SU-DHL-6 (cell line): ENCODE data around the gene TMEM14C.

ENCODE experiments used
- H2AFZ ChIP-seq: fragments of 200-600 bp; sonication (generic); 2 replicates; pipeline ENCODE4 v1.6.1; 2014; ENCODE audit warnings: low read depth, mild to moderate bottlenecking, moderate library complexity, mixed read lengths, antibody characterized with exemption, low read length; ENCODE audit not compliant: severe bottlenecking
- H3F3A ChIP-seq: fragments of 200-600 bp; shearing (Covaris generic); 2 replicates; pipeline ENCODE4 v1.6.0; 2016; ENCODE audit warnings: antibody characterized with exemption, mild to moderate bottlenecking; ENCODE audit not compliant: insufficient read depth
- H3K27ac ChIP-seq: fragments of 200-600 bp; sonication (generic); 2 replicates; pipeline ENCODE4 v1.5.1; 2016; ENCODE audit warnings: low read depth, mild to moderate bottlenecking, low read length, moderate library complexity, mixed read lengths
- H3K27me3 ChIP-seq: fragments of 200-600 bp; sonication (generic), shearing (Covaris generic); 2 replicates; pipeline ENCODE4 v1.6.0; 2014; ENCODE audit warnings: mild to moderate bottlenecking, low read length
- H3K36me3 ChIP-seq: fragments of 200-600 bp; sonication (generic); 2 replicates; pipeline ENCODE4 v1.6.1; 2014; ENCODE audit warnings: mild to moderate bottlenecking, low read length, mixed read lengths
- H3K4me2 ChIP-seq: fragments of 300-600, 200-600 bp; shearing (Covaris generic), sonication (generic); 2 replicates; pipeline ENCODE4 v1.6.0; 2014; ENCODE audit warnings: low read length, low read depth, mild to moderate bottlenecking; ENCODE audit not compliant: poor library complexity, severe bottlenecking
- H3K4me3 ChIP-seq: fragments of 200-600 bp; sonication (generic); 2 replicates; pipeline ENCODE4 v1.5.1; 2014; ENCODE audit warnings: antibody characterized with exemption, low read length, mild to moderate bottlenecking, mixed read lengths; ENCODE audit not compliant: insufficient read depth, poor library complexity, severe bottlenecking
- H3K79me2 ChIP-seq: fragments of 200-600 bp; sonication (generic); 2 replicates; pipeline ENCODE4 v1.6.1; 2014; ENCODE audit warnings: mild to moderate bottlenecking, low read length, moderate library complexity; ENCODE audit not compliant: insufficient read depth
- H3K9ac ChIP-seq: fragments of 200-600 bp; sonication (generic); 2 replicates; pipeline ENCODE4 v1.7.0; 2014; ENCODE audit warnings: mild to moderate bottlenecking, low read length
- H3K9me2 ChIP-seq: fragments of 200-600 bp; sonication (generic); replicated peaks from 2 replicates; pipeline ENCODE4 v1.6.1; 2014; ENCODE audit warnings: low read length; ENCODE audit not compliant: insufficient read depth
- H3K9me3 ChIP-seq: fragments of 200-600 bp; sonication (generic); 2 replicates; pipeline ENCODE4 v1.6.1; 2014; ENCODE audit warnings: low read length, mixed read lengths; ENCODE audit not compliant: insufficient read depth
- H4K20me1 ChIP-seq: fragments of 200-600 bp; sonication (generic); 2 replicates; pipeline ENCODE4 v1.6.1; 2014; ENCODE audit warnings: low read depth, mild to moderate bottlenecking, antibody characterized with exemption, low read length, moderate library complexity, mixed read lengths
- CTCF ChIP-seq: fragments of 200-600 bp; sonication (generic); IDR thresholded peaks from one replicate; pipeline ENCODE4 v1.5.1; 2017; ENCODE audit warnings: antibody characterized with exemption, mild to moderate bottlenecking, low read length, moderate library complexity; ENCODE audit not compliant: insufficient read depth, poor library complexity, severe bottlenecking
- EZH2phosphoT487 ChIP-seq: fragments of 200-600 bp; sonication (generic), shearing (Covaris generic); conservative IDR thresholded peaks from 2 replicates; pipeline ENCODE4 v1.6.1; 2018; ENCODE audit warnings: mild to moderate bottlenecking, antibody characterized with exemption, low read length, moderate library complexity, mixed read lengths

Gene TMEM14C

DNA sequence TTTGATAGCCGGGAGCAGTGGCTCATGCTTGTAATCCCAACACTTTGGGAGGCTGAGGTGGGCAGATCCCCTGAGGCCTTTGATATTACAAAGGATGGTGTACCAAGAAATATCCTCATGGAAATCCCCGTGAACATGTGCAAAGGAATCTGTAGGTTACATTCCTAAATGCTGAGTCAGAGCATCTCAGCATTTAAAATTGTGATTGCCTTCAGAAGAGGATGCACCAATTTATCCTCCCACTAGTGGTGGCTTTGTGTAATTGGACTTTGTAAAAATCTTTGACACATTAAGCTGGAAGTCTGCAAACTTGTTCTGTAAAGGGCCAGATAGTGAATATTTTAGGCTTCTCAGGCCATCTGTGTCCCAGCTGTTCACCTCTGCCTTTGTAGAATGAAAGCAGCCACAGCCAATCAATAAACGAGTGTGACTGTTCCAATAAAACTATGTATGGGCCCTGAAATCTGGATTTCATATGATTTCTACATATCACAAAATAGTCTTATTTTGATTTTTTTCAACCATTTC, 36.5 kb downstream of the TMEM14C start:
- no peaks in the 10 kb centered on the region for H3K9me3 ChIP-seq
- 0 out of 2 replicates have a peak, but pooled peaks cover 3% of the 10 kb centered on the region for H3F3A ChIP-seq
- H3K4me2 ChIP-seq, result no peak overlapping the region
- no peaks in the 10 kb centered on the region for H3K9me2 ChIP-seq
- no peak overlapping the region for H3K27ac ChIP-seq
- H4K20me1 ChIP-seq, result peaks cover 3% of the 10 kb centered on the region; the same call in 1 of the 2 replicates
- peaks cover 17% of the 10 kb centered on the region for H3K36me3 ChIP-seq
- peaks cover 17% of the 10 kb centered on the region; the same call in 1 of the 2 replicates for H3K79me2 ChIP-seq
- peak; percentile 67 for TF ChIP-seq CTCF
- no peak for TF ChIP-seq EZH2phosphoT487
- no peaks in the 10 kb centered on the region for H3K27me3 ChIP-seq
- no peak overlapping the region for H3K9ac ChIP-seq
- no peak overlapping the region for H3K4me3 ChIP-seq
- no peak overlapping the region for H2AFZ ChIP-seq

GRCh38 chr6:10759884-10760329, 37.0 kb downstream of the TMEM14C start:
- H3K9ac ChIP-seq, result no peak overlapping the region
- H3K79me2 ChIP-seq, result peaks cover 12% of the 10 kb centered on the region; the same call in 1 of the 2 replicates
- H3K4me3 ChIP-seq, result no peak overlapping the region
- no peak overlapping the region for H2AFZ ChIP-seq
- no peak overlapping the region for H3K4me2 ChIP-seq
- no peaks in the 10 kb centered on the region for H3K27me3 ChIP-seq
- H3K9me2 ChIP-seq, result no peaks in the 10 kb centered on the region
- 0 out of 2 replicates have a peak, but pooled peaks cover 3% of the 10 kb centered on the region for H3F3A ChIP-seq
- peaks cover 15% of the 10 kb centered on the region for H3K36me3 ChIP-seq
- TF ChIP-seq EZH2phosphoT487 (no peak), CTCF (no peak)
- H4K20me1 ChIP-seq, result peaks cover 3% of the 10 kb centered on the region; the same call in 1 of the 2 replicates
- H3K9me3 ChIP-seq, result no peaks in the 10 kb centered on the region
- H3K27ac ChIP-seq, result no peak overlapping the region

- Histone ChIP-seq H3K27me3 (no peaks in the 10 kb centered on the region), H3K9me2 (no peaks in the 10 kb centered on the region), H3K9me3 (no peaks in the 10 kb centered on the region), H2AFZ (no peak overlapping the region), H3K27ac (no peak overlapping the region), H3K4me3 (no peak overlapping the region), H3K36me3 (peaks cover 5% of the 10 kb centered on the region; the same call in 1 of the 2 replicates), H3F3A (0 out of 2 replicates have a peak, but pooled peaks cover 3% of the 10 kb centered on the region), H3K4me2 (no peak overlapping the region), H3K79me2 (no peaks in the 10 kb centered on the region; the same call in 1 of the 2 replicates), H4K20me1 (peaks cover 3% of the 10 kb centered on the region; the same call in 1 of the 2 replicates), H3K9ac (no peak overlapping the region)
- TF ChIP-seq CTCF, result no peak
- no peak for TF ChIP-seq EZH2phosphoT487
Observed at GRCh38 chr6:10763006-10763405, 40.1 kb downstream of the TMEM14C start.
